GM18519 (cell line): ENCODE data around the gene BASP1.

Experiments used
- ATAC-seq: cut with Tn5 transposase; IDR thresholded peaks from one replicate; pipeline ENCODE4 v1.9.1; 2021; ENCODE audit warnings: mild to moderate bottlenecking, moderate library complexity; ENCODE audit not compliant: unreplicated experiment, low FRiP score

Gene BASP1

DNA sequence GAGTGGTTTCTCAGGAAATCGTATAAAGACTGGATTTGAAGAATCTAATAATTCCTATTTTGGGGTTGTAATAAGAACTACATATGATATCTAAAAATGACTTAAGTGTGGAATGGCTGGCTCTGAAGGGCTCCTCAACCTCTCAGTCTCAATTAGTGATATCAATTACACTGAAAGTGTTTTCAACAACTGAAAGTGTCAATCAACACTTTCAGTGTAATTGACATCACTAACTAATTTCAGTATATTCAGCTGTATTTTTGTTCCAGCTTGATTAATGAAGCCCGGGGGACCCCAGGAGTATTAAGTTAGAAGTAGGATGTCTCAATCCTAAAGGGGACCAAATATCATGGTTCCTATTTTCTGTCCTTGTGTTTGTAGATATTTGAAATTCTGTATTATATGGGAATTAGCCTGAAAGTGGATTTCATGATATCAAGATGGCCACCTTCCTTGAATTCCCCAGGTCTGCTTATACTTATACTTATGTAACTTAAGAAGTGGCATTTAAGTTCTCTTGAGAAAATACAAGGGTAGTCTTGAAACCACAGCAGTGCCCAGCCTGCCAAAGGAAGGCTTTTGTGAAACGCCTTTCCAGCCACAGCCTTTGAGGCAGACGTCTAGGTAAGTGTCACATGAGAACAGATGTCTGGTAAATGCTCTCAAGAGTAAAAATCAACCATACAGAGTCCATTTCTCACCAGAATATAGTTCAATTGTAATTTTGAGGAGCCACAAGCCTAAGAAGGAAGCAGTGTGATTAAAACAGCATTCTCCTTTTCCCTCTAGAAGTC lies 4.6 kb downstream of the BASP1 start:
- no peak for ATAC-seq

DNA sequence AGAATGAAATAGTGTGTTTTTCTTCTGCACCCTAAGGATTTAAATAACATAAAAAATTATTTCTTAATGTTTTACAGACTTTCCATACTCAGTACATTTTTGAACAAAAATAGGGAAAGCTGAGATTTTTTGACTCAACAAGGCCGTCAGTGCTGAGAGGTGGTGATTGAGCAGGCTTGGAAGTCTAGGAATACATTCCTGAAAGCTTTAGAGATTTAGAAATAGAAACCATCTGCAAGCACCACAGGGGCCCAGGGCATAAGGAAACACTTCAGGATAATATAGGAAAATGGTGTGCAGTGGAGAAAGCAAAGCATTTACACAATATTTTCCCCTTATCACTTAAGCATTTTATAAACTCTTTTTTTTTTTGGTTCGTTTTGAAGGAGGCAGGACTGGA lies 5.2 kb downstream of the BASP1 start:
- ATAC-seq, result no peak

DNA sequence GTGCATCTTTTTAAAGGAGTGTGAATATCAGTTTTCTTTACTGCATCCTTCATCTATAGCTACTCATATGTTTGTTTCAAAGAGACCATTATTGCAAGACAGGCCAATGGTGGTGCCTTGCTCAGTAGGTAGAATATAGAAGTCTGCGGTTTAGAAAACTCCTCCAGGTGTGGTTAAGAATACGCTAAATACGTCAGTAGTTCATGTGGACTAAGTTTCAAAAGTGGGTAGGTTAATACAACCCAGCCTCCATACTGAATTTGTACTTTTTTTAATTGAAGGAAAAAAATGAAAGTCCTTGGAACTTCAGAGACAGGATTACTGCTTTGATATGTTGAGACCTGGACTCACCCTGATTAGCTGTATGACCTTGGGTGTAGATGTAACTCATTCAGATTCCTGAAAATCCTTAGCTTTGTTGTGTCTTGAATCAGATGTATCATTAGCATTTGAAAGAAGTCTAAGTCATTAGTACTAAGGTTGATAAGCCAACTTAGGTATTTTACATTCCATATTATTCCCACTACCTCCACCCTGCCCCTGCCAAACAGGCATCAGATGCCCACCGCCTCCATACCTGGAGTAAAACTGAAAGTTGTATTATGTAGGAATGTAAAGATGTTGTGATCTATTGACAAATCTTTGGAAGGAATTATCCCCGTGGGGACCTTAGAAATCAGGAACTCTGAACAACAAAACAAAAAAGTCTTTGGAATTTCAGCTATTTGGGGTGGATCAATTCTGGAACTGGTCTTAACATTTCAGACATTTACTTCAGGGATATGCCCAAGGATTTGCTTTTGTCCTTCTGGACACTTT lies 6.1 kb downstream of the BASP1 start:
- ATAC-seq, result peak; percentile 54

DNA sequence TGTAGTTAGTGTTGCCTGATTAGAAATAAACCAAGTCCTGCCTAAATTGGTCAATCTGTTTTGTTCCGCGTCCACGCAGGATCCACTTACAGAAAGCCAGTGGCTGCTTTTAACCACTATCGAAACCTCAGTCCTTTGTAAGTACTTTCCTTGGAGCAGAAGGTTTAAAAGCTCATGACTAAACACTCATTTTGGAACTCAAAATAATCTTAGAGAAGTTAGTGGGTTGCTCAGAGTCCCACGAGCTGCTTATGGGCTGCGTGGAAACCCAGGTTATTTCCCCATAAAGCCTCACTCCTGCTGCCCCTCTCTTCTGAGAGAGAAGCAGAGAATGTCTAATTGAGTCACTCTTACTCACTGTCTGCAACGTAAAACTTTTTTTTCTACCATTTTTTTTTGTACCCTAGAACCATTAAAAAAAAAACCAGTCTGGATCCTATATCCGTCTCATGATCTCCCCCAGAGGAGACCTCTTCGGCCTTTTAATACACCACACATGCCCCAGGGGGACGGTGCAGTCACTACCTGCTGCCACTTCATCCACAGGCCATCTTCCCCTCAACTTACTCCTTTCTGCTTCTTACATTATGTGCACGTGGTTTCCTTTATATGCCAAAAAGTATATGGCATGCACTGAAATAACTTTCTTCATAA lies 7.6 kb downstream of the BASP1 start:
- ATAC-seq, result peak; percentile 43

DNA sequence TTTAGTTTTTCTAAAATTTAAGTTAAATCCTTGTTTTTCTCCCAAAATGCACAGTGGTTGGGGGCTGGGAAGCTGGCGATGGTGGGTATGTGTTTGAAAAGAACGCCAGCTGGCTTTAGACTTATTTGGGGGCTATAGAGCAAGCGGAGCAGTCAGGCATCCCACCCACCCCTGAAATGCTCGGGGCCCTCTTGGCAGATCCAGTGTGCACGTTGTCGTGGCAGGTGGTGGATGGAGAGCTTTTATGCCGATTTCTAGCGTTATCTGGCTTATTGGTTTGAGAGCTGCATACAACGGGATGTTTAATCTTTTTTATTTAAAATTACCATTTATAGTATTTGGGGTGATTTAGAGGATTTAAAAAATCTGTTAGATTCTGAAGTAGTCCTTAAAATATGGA lies 8.1 kb downstream of the BASP1 start:
- ATAC-seq, result no peak

DNA sequence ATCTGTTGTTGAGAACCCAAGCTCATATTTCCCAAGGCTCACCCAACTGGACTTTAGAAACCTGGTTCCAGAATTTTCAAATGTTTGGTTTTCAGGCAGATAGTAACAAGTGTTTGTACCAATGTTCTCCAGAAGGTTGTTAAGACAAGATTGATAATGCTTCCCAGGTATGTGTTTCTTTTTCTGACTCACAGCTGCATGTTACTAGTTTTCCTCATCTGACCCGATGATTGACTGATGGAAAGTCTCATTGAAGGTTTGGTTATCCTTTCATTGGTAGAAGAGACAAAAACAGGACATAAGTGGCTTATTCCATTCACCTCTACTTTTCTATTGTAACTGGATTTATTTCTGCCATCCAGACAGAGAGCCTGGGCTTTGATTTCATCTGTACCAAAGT lies 10.4 kb downstream of the BASP1 start:
- no peak for ATAC-seq

DNA sequence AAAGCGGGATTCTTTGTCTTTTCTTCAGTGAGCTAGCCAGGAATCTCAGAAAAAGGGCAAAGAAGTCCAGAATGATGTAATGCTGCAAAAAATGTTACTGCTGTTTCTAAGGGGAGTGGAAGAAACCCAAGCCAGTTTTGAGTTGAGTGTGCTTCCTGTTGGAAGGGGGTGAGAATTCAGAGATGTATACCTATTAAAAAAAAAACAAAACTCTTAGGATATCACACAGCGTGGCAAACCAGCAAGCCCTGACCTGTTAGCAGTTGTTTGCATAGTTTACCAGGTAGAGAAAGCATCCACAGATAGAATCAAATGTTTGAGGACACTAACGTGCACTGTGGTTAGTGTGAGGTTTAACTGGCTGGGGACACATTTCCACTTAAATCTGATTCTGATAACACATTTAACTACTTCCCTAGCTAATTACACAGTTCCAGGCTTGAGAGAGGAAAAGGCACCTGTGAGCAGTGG lies 11.4 kb downstream of the BASP1 start:
- ATAC-seq, result peak; percentile 56

DNA sequence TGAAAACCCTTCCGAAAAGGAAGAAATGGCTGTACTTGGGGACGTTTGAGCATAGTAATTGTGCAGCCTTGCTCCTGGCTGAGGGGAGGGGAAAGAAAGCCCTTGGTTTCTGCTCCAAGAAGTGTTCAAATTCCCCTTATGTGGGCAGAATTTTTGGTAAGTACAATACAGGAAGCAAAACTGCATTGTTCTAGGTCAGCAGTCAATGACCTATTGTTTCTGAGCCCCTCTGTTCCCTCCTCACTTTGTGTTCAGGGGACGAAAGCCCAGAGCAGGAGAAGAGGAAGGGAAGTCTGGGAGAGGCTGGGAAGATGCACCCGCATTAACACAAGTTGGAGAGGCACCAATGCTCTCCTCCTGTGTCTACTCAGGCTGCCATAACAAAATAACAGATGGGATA lies 11.9 kb downstream of the BASP1 start:
- peak; percentile 22 for ATAC-seq

DNA sequence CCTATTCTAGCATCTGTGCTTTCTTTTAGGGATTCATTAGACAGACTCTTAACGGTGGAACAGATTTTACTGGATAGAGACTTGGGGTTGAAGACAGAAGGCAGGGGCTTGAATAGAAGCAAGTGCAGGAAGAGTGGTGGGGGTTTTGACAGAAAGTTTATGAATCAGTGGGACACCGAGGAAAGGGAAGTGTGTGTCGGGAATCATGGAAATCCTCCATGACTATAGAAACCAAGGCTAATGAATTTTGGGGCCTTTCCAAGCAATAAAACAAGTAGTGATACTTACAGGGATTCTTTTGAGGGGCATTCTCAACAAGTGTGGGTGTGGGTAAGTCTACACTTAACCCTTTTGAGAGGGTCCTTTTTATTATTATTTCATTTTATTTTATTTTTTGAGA lies 12.8 kb downstream of the BASP1 start:
- no peak for ATAC-seq

DNA sequence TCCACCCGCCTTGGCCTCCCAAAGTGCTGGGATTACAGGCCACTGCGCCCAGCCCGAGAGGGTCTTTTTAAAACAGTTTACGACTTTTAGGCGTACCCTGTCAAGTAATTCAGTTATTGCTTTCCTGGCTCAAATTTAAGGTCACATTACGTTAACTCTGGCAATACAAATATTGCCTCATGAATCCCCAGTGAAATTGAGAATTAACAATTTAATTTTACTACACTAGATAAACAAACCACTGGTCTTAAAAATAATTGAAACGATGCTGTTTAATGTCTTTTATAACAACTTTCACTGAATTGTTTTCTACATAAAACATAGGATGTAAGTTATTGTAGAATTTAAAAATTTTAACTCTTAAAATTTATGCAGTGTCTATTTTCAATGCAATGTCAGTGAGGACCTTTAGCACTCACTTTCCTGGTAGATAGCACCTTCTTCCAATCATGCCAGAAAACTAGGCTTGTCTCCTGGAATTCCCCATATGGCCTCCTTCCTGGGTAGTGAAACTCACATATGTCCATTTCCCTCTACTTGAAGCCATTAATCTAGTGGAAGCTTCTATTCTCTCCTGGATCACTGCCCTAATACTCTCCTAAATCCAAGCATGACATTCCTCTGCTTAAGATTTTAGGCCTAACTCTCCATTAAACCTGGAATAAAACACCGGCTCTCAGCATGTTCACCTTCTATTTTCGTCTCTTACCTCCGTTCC lies 13.5 kb downstream of the BASP1 start:
- ATAC-seq, result no peak

DNA sequence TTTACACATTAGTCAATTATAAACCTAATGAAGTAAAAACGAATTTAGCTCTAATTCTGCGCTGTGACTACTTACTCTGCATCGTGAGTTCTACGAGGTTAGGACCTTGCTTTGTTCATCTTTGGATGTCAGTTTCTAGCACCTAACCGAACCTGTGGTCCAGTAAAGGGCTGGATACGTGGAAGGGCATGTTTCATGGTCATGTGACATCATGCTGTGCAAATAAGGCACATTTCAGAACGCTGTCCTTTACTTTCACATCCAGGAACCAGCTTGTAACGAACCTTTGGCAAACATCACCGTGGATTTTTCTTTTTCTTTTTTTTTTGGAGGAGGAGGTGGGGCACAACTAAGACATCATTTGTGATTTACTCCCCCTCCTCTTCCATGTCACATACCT lies 15.0 kb downstream of the BASP1 start:
- ATAC-seq, result no peak

DNA sequence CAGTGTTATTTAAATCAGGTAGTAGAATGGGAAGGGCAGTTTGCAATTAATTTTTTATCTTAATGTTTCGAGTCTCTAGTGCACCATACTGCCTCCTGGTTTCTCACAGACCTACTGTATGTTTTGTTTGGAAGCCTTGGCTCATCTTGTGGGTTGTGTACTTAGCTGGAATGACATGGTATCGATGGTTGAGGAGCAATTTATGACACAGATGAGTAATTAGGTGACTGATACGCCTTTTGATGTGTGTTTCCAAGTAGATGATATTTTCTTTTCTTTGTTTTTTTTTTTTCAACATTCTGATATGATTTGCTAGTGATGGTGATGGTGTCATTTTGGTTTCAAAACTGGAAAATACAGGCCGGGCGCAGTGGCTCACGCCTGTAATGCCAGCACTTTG lies 16.1 kb downstream of the BASP1 start:
- no peak for ATAC-seq

DNA sequence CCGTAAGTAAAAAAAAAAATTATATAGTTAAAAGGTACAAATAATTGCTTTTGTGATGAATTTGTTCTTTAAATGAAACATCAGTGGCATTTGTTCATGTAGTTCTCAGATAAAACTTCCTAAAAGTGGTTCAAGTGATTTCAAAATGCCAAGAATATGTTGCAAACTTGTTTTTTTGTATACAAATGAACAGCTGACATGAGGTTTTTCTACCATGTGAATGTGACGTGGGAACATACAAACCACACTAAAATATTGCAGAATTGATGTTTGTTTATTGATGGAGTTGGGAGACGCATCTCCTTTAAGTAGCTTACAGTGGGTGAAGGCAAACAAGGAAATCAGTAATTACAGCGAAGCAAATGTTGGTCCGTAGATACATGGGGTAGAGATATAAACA lies 16.9 kb downstream of the BASP1 start:
- ATAC-seq, result no peak

DNA sequence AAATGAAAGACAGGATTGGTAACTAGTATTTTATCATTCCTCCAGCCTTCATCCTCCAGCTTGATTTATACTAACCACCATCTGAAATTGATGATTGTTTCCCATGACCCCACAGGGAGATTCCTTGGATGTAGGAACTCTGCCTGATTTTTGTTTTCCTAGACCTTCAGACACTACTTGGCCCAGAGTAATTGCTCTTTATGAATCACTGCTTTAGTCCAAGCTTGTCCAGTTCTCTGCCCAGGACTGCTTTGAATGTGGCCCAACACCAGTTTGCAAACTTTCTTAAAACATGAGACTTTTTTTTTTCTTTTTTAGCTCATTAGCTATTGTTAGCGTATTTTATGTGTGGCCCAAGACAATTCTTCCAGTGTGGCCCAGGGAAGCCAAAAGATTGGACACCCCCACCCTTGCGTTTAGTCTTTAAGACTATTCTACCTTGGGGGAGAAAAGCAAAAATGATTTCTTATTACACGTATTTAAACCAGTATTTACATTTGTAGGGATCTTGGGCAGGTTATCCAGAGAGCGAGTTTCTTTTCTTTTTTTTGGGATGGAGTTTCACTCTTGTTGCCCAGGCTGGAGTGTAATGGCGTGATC lies 18.4 kb downstream of the BASP1 start:
- ATAC-seq, result no peak

DNA sequence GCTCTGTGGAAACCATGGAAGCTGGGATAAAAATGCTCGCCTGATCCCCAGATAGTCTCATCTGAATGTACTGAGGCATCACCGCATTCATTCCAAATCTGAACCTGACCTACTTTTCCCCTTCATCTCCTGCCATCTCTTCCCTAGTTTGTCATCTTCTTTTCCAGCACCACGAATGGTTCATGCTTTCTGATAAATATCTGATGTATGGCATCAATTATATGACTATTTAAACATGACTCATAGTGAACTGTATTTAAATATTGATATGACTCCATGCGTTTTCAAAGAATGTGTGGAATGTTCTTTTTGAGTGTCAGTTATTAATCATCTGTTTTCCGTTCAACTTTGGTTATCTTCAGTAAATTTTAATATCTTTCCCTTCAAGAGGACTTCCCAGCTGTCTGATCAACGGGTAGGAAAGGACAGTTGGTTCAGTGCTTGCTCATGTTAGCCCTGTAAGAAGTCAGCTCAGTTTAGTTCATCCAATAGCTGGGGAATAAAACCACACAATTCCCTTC lies 21.1 kb downstream of the BASP1 start:
- no peak for ATAC-seq

DNA sequence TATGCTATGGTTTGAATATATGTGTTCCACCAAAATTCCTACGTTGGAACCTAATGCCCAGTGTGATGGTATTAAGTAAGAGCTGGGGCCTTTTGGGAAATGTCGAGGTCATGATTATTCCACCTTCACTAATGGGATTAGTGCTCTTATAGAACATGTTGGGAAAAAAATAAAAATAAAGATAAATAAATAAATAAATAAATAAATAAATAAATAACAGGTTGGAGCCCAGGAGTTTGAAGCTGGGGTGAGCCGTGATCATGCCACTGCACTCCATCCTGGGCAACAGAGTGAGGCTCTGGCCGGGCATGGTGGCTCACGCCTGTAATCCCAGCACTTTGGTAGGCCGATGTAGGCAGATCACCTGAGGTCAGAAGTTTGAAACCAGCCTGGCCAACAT lies 22.5 kb downstream of the BASP1 start:
- ATAC-seq, result no peak

DNA sequence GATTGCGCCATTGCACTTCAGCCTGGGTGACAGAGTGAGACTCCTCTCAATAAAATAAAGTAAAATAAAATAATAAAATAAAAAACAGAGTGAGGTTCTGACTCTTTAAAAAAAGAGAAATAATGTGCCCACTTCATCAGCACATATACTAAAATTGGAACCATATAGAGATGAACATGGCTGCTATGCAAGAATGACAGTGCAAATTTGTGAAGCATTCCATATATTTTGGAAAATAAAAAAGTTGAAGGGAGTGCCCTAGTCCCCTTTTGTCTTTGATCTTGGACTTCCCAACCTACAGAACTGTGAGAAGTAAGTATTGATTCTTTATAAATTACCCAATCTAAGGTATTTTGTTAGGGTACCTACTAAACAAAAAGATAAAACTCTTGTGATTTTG lies 23.1 kb downstream of the BASP1 start:
- ATAC-seq, result no peak

DNA sequence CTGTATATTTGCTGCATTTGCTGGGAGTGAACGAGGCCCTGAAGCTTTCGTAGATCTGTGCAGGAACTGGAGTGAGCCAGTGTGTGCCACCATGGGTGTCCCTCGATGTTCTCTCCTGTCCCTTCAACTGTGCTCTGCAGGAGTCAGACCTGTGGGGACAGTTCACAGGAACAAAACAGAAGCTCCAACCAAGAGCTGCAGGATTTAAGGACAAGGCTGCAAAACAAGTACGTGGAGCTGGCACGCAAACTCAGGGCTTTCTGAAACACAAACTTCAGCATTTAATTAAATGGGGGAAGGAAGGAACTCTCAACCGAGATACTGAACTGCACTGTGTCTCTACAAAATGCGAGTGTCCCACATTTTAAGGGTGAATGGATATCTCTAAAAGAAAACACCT lies 24.2 kb downstream of the BASP1 start:
- no peak for ATAC-seq

DNA sequence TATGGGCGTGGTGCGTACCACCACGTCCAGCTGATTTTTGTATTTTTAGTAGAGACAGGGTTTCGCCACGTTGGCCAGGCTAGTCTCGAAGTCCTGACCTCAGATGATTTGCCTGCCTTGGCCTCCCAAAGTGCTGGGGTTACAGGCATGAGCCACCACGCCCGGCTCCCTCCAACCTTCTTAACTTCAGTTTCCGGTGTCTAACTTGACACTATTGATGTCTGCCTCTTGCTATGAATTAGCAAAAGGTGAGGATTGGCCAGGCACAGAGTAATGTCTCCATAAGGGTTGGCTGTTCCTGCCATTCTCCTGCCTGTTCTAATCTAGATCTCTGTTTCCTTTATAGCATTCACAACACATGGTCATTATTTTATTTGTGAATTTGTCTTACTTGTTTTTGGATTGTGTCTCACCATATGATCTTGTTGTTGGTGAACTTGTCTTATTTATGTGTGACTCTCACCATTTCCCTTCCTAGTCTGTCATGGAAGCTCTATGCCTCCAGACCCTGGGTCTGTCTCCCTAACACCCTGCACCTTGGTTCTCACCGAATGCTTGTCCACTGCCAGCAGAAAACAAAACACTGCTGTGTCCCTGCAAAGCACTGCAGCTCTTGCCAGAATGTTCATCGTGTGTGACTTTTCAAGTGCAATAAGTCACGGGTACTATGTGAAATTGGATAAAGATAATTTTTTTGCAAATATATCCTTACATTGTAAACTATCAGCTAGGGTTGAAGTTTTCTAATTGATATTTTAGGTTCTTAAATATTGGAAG lies 26.0 kb downstream of the BASP1 start:
- ATAC-seq, result no peak
